HG03575 (cell line): ENCODE measurements around the gene MSANTD7.
"Not testable (repeated sequence)": the region's sequence is repeated elsewhere in the genome, so short reads cannot be mapped to it uniquely, and the experiment has no call there.

Experiments used
- ATAC-seq: cut with Tn5 transposase; IDR thresholded peaks from one replicate; pipeline ENCODE4 v1.9.1; 2021; ENCODE audit not compliant: unreplicated experiment, insufficient number of reproducible peaks, low FRiP score; ENCODE audit errors: extremely low read depth

MSANTD7 gene

DNA sequence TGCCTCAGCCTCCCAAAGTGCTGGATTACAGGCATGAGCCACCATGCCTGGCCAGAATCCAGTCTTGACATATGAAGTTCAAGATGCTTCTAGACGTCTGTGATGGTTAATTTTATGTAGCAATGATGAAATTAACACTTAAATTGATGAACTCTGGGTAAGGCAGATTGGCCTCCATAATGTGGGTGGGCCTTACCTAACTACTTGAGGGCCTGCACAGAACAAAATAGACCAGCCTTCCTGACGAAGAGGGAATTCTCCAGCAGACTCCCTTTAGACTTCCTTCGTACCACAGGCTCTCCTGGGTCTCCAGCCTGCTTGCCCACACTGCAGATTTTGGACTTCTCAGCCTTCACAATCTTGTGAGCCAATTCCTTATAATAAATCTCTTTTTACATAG, 5.0 kb upstream of the MSANTD7 start:
- ATAC-seq, result no peak

DNA sequence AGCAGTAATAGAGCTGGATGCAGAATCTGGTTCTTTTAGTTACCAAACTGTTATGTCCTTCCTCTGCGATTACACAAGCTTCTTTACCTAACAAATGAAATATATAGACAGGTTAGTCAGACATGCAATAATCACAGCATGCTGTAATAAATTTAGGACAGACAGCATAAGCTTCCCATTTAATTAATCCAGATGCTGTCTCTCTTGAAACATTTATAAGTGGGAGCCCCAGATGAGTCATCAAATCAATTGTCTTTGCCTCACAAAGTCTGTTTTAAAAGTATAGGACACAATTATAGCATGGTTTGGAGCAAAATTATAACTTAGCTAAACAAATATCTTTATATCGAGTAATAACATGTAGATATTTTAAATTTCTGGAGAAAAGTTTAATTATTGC, 1.9 kb upstream of the MSANTD7 start:
- no peak for ATAC-seq

DNA sequence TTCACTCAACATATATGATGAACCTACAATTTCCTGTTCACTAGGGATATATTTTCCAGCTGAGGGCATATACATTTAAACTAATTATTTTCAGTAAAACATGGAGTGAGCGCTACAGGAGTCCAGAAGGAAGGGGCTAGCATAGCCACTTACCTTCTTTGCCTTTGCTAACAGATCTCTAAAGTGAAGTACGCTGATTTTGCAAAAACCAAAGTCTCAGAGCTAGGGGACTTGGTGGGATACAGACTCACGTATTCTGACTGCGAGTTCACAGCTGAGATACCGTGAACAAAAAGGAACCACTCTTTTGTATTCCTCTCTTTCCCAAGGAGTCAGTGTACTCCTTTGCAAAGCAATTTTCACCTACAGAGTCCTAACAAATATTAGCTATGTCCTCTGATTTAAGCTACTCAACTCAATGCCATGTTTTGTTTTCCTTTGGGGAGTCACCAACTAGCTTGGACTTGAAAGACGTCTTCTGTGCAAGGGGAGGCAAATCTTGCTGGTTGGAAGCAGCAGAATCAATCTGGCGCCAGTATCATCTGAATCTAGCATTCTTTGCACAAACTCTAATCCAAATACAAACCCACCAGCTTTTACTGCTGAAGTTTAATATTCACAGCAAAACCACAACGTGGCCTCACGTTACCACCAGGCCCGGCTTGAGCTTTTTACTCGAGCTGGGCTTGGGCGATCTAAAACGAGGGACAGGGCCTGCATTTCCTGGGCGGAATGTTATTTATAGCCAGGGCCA, 926 bp upstream of the MSANTD7 start:
- ATAC-seq, result no peak

DNA sequence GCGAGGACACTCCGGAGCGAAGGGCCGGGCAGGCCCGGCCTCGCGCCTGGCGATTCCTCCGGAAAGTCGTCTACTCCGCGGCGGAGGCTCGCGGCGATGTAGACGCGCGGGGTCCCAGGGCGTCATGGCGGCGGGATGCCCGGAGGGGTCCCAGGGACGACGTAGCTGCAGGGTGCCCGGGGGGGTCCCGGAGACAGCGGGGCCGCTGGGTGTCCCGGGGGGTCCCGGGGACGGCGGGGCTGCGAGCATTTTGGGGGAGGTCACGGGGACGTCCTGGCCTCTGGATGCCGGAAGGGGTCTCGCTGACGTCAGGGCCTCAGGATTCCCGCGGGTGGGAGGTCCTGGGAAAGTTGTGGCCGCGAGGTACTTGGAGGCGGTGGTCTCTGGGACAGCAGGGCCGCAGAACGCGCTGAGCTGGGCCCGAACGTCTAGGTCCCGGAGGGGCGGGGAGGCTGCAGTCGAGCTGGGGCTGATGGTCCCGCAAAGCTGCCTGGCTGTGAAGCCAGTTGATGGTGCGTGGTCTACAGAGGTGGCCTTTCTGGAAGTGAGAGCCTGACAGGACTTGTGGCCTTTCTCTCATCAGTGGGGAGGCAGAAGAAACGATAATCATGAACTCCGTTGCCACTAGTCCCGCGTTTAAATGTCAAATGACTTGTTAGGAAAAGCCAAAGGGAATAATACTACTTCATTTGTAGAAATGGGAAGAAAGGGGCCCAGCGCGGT, 637 bp downstream of the MSANTD7 start:
- no peak for ATAC-seq

DNA sequence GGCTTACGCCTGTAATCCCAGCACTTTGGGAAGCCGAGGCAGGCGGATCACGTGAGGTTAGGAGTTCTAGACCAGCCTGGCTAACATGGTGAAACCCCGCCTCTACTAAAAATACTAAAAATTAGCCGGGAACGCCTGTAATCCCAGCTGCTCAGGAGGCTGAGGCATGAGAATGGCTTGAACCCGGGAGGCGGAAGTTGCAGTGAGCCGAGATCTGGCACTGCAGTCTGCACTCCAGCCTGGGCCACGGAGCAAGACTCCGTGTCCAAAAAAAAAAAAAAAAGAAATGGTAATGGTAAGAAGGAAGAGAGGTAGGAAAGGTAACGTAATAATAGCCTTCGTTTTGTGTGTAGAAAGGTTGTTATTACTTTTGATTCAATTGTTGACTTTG, 1.2 kb downstream of the MSANTD7 start:
- no peak for ATAC-seq

DNA sequence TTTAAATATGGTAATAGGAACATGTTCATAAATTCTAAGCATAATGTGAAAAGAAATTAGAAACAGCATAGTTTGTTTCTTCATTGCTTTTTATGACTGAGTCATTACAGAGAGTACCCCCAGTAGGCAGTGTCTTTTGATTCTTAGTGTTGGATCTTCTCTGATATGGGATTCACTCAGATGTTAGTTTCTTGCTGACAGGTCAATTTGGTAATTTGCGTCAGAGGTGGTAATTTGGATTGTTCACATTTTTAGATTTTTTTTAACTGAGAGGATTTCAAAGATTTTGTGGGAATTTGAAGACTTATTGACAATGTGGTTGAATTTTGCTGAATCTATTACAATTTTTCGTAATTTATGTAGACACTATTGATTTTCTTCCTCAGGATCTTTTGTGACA, 2.1 kb downstream of the MSANTD7 start:
- ATAC-seq, result no peak

DNA sequence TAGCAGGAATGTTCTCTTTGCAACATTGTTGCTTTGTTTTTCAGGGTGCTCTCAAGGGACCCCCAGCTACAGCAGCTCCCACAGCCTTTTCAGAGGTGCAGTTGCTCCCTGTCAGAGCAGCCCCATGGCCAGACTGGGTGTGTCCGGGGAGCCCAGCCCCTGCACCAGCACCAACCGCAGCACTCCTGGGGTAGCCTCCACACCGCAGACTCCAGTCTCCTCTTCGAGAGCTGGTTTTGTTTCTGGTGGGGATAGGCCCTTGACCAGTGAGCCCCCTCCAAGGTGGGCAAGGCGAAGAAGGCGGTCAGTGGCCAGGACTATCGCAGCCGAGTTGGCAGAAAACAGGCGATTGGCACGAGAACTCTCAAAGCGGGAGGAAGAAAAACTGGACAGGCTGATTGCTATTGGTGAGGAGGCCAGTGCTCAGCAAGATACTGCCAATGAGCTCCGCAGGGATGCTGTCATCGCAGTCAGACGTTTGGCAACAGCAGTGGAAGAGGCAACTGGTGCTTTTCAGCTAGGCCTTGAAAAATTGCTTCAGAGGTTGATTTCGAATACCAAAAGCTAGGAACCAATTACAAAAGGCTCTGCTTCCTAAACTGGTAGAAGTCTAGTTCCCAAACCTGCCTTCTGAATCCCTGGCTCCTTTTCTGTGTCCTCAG, 5.4 kb downstream of the MSANTD7 start:
- ATAC-seq, result no peak

DNA sequence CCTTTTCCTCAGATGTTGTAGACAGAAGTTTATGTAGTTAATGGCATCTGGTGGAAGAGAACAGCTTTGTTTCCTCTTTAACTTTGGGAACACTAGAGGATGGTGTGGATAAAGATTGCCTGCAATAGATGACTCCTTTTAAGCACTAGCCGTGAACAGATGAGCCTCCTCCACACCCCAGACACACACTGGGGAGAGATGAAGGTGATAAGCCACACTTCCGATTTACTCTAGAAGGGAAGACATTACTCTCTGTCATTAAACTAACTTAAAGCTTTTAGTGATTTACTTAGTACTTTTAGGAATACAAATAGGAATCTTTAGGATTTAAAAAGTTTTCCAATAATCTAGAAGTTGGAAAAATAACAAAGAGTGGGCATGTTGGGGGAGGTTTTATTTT, 6.8 kb downstream of the MSANTD7 start:
- no peak for ATAC-seq

DNA sequence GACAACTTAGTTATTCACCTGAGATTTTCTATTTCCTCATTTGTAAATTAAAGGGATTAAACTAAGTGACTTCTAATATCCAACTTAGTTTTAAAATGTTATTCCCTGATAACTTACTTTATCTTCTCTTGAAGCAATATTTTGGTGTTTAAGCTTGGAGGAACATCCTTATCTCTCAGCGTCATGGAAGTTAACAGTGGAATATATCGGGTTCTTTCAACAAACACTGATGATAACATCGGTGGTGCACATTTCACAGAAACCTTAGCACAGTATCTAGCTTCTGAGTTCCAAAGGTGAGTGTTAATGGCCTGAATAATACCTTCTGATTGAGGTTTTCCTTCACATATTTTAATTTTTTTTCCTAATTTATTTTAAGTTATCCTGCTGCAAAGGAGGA, 14.1 kb downstream of the MSANTD7 start:
- no peak for ATAC-seq

DNA sequence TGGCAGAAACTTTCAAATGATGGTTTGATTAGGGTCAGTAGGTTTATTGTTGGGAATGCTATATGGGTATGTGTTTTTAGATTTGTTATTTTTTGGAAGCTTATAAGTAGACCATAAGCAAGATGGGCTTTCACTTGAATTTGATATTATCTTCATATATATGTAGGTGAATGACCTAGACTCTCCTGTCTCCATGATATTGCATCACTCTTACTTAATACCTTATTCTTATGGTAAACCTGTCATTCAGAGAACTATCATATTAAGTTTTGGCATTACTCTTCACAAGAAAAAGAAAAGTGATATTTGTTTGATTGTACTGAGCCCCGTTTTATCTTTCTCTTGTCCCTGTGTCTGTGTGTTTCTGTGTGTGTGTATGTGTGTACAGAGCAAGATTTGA, 17.3 kb downstream of the MSANTD7 start:
- ATAC-seq, result no peak

DNA sequence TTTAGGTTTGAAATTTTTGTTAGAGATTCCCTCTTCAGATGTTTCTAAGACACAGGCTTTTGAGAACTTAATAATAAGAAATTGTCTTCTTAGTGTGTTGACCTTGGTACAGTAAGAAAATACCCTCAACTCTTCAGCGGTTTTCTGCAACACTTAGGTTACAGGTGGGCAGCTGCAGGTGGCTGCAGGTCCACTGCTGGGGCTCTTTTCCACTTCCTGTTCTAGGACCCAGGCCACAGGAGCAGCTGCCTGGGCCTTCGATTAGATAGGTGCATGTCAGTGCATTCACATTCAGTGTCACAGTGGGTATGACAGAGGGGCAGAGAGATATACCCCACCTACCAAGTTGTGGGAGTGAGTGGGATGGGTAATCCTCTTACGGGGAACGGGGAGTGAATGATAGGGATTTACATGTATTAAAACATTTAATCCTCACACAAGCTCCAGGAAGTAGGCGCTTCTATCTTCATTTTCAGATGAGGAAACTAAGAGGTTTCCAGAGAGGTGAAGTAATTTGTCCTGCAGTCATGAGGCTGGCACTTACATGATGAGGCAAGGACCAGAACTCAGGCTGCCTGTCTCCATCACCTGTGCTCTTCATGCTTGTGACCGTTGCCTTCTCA, 20.3 kb downstream of the MSANTD7 start:
- ATAC-seq, result no peak

DNA sequence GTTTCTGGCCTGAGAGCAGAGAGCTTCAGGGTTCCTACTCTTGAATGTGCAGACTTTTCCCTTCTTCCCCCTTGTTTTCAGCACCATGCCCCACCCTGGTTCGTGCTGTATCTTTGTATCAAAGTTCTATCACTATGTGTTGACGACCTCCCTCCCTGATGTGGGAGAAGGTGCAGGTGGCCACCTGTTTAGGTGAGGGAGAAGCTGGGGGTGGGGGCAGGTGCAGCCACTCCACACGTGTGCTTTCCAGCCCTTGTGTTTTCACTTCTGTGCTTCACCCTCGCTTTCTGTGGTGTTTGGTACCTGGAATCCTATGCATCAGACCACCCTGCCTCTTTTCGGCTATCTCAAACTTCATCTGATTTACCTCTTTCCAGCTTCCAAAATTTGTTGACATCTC, 20.9 kb downstream of the MSANTD7 start:
- ATAC-seq, result no peak

DNA sequence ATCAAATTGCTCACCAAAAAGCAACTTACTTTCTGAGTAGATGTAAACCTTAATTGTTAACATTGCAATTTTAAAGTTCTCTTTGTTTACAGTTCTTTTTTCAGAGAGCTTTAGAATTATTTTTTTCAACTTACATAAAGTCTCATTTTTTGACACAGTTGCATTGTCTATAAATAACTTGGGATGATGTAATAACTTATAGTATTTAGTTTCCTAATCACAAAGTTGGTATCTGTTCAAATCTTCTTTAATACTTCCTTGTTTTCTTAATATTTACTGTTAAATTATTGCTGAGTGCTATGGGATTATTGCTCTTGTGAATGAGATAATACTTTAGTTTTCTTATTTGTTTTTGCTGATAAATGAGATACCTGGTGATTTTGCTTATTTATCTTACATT, 21.7 kb downstream of the MSANTD7 start:
- no peak for ATAC-seq

DNA sequence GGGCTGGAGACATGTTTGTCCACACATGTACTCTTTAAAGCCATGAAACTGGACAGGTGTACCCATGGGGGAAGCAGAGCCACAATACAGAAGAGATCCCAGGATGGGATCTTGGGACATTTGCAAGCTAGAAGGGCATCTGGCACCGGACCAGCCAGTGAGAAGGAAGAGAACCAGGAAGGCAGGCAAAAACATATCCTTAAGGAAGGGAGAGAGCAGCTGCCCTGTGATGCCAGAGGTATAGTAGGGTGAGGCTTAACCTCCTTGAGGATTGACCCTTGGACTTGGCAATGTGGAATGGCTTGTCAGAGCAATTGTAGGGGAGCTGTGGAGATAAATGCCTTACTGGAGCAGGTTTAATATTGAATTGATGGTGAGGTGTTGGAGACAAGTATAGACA, 22.7 kb downstream of the MSANTD7 start:
- no peak for ATAC-seq

DNA sequence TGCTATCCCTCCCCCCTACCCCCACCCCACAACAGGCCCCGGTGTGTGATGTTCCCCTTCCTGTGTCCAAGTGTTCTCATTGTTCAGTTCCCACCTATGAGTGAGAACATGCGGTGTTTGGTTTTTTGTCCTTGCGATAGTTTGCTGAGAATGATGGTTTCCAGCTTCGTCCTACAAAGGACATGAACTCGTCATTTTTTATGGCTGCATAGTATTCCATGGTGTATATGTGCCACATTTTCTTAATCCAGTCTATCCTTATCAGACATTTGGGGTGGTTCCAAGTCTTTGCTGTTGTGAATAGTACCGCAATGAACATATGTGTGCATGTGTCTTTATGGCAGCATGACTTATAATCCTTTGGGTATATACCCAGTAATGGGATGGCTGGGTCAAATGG, 26.4 kb downstream of the MSANTD7 start:
- not testable (repeated sequence) for ATAC-seq

DNA sequence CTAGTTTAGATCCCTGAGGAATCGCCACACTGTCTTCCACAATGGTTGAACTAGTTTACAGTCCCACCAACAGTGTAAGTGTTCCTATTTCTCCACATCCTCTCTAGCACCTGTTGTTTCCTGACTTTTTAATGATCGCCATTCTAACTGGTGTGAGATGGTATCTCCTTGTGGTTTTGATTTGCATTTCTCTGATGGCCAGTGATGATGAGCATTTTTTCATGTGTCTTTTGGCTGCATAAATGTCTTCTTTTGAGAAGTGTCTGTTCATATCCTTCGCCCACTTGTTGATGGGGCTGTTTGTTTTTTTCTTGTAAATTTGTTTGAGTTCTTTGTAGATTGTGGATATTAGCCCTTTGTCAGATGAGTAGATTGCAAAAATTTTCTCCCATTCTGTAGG, 26.8 kb downstream of the MSANTD7 start:
- not testable (repeated sequence) for ATAC-seq

DNA sequence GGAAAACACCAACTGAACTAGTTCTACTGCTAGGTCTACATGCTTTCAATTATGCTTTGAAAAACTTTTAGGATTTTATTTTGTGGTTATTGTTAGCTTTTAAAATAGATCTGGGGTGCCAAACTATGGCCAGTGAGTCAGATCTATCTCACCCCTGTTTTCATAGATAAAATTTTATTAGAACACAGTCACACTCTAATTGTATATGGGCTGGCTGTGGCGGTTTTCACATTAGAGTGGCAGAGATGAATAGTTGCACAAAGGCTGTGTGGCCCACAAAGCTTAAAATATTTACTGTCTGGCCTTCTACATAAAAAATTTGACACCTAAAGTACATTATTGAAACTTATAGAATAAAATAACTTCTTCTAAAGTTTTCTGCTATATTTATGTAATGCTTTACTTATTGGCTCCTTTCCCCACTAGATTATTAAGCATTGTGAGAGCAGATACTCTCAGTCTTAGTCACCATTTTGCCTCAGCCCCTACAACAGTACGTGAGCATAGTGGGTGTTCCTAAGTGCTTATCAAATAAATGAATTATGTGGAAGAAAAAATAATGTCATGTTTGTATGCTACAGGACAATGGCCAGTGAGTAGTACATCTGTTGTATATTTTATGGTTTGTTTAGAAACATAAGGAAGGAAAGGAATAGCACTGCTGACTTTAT, 35.1 kb downstream of the MSANTD7 start:
- ATAC-seq, result no peak

DNA sequence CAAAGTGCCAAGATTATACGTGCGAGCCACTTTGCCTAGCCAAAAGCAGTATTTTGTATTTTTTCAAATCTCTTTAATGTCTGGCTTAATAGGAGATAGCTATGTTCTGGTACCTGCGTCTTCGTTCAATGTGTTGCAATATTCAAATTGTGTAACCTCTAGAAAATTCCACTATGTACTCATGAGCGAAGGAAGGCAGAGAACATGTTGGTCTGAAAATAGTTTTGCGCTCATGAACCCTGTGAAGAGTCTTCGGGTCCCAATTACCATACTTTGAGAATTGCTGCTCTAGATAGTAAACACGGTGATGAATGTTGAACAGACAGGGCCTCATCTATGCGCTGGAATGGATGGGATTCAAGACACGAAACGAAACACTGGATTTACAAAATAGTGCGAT, 37.8 kb downstream of the MSANTD7 start:
- ATAC-seq, result no peak

DNA sequence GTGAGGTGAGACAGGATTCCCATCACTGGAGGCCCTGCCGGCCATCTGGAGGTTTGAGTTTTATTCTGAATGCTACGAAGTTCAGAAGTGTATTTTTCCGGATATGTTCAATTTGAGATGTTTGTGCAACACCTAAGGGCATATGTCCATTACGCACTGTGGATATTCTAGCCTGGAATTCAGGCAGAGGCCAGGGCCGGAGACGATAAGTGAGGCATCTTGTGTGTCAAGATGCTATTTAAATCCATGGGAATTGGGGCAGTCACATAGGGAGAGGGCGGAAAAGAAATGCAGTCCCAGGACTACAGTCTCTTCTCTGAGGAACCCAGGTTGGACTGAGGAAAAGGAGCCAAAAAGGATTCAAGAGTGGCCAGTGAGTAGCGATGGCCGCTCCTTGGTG, 38.7 kb downstream of the MSANTD7 start:
- no peak for ATAC-seq
